ENCODE results near the gene TXN2.
A peak's percentile ranks its signal among the peaks of the same experiment; 100 is the strongest.
"Not testable (repeated sequence)": the region's sequence is repeated elsewhere in the genome, so short reads cannot be mapped to it uniquely, and the experiment has no call there.

Gene TXN2, protein sequence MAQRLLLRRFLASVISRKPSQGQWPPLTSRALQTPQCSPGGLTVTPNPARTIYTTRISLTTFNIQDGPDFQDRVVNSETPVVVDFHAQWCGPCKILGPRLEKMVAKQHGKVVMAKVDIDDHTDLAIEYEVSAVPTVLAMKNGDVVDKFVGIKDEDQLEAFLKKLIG

DNA sequence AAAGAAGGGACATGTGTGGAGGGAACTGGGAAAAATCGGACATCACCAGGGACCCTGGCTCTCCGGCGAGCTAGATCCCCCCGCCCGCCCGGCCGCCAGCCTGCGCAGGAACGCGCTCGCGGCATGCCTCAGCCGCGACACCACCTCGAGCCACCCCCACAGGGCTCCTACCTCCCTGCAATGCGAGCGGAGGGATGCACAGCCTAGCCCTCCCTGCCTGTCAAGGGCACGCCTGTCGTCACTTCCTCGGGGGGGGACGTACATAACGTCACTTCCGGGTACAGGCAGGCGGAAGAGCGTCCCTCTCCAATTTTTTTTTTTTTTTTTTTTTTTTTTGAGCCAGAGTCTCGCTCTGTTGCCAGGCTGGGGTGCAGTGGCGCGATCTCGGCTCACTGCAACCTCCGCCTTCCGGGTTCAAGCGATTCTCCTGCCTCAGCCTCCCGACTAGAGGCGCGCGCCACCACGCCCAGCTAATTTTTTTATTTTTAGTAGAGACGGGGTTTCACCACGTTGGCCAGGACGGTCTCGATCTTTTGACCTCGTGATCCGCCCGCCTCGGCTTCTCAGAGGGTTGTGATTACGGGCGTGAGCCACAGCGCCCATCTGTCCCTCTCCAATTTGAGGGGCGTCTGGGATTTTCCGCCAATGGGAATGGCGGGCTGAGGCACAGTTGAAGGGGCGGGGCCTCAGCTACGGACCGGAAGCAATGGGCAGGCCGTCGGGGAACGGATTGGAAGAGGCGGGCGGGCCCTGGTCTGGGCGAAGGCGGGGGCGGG is at the start of gene TXN2:
Gene TXN2 (minus strand): TSS at position 248 of the 776 bp plus-strand sequence. CDS start 803 bp downstream, outside the sequence.
- DNase-seq = peak; percentile 93

DNA sequence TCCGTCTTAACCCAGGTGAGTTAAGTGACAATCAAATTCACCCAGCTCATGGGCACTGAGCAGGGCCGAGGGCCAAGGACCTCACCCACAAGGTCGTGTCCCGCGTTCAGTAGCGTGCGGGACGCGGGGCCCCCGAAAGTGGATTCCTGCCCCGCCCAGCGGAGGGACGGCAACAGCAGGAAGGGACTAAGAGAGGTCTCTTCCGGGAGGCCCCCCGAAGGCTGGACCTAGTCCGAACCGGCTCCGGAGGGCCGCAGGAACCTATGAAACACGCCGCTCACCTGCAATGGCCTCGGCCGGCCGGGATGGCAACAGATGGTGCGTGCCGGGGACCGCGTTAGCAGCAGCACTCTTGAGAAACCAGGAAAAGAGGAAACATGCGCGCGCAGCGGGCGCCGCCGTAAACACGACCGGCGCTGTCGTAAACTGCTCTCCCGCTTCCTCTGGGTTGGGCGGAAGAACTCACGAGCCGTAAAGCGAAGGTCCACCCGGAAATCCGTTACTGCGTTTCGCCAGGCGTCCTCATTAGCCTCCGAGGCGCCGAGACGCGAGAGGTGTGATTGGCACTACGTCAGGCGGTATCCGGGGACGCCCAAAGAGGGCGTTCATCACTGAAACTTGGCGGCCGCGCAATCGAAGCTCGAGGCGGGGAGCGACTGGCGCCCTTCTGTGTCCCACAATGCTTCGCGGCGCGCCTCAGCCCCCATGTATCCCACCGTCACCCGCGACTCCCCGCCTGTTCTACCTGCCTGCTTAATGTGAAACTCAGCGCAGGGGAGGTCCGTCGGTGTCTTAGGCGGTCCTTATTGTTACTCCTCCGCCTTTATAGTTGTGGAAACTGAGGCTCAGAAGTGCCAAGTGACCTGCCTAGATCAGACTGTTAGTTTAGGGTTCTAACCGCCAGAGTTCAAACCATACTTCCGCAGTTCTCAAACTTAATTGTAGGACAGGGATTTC is 47.6 kb upstream of the TXN2 start, which contains the start of gene EIF3D:
Gene EIF3D (minus strand): TSS at position 372 of the 957 bp plus-strand sequence. CDS start 3,045 bp downstream, outside the sequence.
- peak; percentile 98 for DNase-seq

DNA sequence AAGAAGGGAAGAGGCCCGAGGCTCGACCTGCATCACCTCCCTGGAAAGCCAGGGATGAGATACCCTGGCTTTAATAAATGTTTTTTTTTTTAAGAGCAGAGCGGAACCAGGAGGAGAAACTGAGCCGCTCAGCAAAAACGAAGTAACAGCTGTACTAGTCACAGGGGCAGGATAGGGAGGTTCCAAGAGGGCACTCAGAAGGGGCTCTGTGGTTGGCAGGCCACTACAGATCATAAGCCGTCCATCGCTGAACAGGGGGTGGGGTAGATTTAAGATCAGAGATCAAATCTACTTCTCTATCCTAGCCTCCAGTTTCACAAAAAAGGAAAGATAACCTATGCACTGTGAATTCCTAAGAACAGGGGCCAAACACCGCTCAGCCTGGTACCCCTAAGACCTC is 46.9 kb upstream of the TXN2 start:
- no peak for DNase-seq

DNA sequence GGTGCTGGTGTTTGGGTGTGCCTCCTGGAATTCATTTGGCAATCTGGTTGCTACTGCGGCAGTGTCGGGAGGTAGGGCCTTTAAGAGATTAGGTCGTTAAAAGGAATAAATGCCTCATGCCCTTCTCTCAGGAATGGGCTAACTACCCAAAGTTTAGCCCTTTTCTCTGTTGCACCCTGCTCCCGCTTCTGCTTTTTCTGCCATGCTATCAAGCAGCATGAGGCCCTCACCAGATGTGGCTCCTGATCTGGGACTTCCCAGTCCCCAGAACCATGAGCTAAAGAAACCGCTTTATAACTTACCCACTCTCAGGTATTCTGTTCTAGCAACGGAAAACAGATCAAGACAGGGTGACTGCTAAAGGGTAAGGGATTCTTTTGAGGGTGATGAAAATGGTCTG is 41.2 kb upstream of the TXN2 start:
- DNase-seq = no peak

DNA sequence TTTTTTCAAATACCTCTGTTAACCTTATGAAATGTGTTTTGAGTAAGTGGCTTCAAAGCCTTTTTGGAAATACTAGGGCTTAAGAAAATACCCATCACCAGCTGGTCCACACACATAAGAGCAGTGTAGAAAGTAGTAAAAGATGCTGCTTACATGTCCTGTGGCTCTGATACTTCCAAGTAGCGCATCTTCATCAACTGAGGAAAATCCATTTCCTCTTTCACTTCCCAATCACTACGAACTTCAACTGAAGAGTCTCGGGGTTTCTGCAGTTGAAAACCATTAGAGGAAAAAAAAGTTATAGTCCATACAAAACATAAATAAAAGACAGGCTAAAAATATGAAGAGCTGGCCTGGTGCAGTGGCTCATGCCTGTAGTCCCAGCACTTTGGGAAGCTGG is 39.0 kb upstream of the TXN2 start:
- no peak for DNase-seq

DNA sequence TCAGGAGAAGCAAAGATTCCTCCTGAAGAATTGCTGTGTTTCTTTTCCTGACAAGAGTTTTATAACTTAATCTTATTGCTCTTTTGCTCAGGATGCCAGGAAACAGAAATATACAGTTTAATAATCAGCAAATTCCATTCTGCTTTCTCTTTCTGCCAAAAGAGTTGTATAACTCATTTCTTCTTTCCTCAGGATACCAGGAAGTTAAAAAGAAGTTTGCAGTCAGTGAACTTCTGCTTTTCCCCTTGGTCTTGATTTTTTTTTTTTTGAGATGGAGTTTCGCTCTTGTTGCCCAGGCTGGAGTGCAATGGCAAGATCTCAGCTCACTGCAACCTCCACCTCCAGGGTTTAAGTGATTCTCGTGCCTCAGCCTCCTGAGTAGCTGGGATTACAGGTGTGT is 38.5 kb upstream of the TXN2 start:
- not testable (repeated sequence) for DNase-seq

DNA sequence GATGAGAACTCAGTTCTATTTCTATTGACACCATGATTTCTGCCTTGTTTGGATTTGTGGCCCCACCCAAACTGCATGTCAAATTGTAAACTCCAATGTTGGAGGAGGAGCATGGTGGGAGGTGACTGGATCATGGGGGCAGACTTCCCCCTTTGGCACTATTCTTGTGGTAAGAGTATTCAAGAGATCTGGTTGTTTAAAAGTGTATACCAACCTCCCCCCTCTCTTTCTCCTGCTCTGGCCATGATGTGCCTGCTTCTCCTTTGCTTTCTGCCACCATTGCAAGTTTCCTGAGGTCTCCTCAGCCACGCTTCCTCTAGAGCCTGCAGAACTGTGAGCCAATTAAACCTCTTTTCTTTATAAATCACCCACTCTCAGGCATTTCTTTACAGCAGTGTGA is 33.3 kb upstream of the TXN2 start:
- DNase-seq = no peak

DNA sequence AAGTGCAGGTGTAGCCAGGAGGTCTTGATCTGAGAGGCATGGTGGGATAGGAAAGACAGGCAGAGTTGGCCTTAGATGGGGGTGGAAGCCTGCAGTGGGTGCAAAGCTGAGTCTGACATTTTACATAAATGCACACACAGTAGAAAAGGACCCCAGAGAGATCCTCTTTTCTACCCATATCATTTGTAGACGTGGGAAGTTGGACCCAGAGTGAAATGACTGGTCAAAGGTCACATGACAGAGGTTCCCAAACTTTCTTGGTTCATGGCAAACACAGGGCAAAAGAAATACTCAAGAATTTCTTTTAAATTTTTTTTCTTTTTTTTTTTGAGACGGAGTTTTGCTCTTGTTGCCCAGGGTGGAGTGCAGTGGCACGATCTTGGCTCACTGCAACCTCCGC is 31.6 kb upstream of the TXN2 start:
- no peak for DNase-seq

DNA sequence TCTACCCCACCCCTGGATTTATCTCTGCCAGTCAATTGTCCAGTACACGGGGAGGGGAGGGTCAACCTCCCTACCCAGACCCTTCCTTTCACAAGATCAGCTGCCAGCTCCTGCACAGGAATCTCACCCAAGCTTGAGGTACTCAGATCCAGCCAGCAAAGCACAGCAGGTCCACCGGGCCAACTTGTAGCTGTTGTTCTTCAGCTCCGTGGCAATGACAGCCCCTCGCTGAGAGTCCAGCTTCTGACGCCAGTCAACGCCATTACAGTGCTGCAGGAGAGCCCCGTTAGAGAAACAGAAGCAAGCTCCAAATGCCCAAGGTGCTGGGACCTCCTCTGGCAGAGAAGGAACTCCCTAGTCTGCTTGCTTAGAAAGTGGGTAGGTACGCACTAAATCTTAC is 30.9 kb upstream of the TXN2 start:
- DNase-seq = no peak

DNA sequence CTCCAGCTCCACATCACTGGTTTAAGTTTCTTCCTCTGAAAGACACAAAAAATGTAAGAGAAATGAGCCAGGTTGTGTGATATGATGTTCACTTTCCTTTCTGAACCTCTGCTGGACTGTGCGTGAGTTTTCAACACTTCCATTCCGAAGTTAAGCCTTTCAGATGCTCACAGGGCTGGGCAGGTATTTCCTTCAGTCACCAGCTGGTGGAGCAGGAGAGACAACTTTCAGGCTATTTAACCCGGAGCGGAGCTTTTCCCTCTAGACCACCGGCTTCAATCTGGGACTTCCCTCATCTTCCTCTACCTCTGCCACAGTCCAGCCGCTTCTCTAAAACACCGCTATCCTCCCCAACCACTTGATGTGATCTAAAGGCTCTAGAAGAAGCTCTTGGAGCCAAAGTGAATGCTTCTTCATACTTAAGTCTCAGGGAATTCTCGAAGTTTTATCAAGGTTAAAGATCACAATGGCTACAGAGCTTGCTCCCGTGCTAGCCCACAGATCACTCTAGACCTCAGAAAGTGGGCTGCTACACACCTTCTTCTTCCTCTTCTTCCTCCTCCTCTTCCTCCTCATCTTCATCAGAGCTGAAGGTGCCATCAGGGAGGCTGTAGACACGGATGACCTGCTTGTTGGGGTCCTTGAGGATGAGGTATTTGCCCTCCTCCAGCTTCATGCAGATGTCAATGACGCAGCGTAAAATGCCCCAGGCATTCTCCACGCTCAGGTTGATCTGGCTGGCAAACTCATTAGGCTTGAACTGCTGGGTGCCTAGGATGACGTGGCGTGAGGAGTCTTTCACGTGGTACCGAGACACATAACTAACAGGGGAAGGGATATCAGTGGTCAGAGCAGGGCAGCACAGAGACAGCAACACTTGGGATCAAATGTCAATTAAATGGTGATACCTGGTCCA is 29.8 kb upstream of the TXN2 start:
- peak; percentile 14 for DNase-seq

DNA sequence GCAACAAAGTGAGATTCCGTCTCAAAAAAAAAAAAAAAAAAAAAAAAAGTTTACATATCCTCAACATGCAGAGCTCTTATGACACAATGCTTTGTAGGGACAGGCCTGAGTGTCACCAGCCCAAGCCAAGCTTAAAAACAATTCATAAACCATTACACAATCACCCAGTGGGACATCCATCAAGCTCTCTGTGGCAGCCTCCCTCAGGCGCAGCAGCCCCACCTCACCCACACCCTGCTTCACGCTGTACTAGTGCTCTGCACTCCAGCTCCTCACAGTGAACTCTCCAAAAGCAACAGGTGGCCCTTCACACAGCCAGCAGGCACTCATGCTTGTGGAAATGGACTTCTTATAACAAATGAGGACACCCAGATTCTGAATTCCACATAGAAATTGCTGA is 28.9 kb upstream of the TXN2 start:
- DNase-seq = peak; percentile 69

DNA sequence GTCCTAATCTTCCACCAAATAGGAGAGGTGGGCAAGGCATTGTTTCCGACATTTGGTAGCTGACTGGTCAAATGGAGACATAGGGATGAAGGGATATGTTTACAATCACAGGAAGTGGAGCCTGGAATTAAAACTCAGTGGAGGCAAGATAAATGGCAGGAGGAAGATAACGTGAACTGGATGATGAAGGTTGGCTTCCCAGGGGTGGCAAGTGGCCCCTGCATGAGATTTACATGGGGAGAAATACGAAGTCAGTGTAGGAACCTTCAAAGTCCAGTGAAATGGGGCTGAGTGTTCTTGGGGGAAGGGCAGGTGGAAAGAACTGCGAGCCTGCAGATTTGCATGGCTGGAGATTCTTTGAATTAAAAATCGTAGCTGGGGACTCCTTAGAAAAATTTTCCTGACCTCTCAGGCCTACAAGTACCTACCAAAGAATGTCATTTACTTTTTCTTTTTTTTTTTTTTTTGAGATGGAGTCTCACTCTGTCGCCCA is 26.1 kb upstream of the TXN2 start:
- DNase-seq = no peak

DNA sequence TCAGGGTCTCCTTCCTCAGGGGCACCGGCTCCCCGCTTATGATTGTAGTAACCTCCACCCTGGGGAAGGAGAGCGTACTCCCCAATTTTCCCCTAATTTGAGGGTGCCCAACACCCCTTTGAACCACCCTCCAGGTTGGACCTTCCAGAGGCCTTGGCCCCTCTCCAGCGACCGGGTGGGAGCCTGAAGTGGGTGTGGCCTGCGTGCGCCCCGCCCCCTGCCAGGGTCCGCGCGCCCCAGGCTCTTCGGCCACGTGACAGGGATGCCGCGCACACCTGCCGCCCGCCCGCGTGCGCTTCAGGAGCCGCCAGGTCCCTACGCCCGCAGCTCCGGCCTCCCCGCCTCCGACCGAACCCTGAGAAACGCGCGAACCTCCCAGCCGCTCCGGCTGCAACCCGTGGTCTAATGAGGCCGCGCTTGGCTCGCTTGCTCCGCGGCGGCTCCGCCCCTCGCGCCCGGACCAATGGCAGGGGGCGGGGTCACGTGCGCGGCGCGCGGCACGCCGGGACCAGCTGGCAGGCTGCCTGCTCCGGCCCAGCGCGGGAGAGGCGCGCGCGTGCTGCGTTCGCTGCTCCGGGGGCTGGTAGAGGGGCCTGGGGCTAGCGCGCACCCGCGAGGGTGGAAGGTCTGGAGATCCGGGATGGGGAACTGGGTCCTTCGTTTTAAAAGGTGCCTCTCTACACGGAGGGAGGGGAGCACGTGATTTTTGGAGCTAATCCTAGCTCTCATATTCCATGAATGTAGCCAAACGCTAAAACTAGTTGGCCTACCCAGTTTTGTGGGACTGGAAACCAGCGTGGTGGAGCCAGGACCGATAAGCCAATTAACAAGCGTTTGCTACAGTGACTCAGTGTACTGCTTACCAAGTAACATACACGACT is 25.4 kb upstream of the TXN2 start, which contains the start of gene FOXRED2:
Gene FOXRED2 (minus strand): TSS at position 404 of the 881 bp plus-strand sequence. CDS start 618 bp downstream, outside the sequence.
- DNase-seq = peak; percentile 80

DNA sequence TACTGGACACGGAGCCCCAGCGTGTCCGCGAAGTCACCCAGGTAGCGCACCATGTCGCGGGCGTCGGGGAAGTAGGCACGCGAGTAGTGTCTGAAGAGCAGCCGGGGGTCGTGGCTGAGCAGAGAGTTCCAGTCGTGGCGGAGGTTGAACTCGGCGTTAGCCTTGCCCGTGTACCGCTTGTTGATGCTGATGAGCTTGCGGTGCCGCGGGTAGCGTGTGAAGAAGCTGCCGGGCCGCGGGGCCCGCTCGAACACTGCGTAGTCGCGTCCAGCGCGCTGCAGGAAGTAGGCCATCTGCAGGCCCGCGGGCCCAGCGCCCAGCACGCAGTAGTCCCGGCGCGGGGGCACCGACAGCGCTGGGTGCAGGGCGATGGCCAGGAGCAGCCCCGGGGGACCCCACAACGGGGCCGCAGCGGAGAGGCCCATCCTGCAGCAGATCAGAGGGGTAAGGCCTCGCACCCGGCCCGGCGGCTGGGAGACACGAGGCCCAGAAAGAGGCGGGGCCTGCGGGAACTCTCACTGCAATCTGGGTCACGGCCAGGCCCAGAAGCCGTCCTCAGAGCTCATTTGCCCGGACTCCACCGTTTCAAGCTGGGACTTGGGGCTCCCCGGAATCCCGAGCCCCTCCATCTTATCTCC is 24.7 kb upstream of the TXN2 start:
- DNase-seq = no peak

DNA sequence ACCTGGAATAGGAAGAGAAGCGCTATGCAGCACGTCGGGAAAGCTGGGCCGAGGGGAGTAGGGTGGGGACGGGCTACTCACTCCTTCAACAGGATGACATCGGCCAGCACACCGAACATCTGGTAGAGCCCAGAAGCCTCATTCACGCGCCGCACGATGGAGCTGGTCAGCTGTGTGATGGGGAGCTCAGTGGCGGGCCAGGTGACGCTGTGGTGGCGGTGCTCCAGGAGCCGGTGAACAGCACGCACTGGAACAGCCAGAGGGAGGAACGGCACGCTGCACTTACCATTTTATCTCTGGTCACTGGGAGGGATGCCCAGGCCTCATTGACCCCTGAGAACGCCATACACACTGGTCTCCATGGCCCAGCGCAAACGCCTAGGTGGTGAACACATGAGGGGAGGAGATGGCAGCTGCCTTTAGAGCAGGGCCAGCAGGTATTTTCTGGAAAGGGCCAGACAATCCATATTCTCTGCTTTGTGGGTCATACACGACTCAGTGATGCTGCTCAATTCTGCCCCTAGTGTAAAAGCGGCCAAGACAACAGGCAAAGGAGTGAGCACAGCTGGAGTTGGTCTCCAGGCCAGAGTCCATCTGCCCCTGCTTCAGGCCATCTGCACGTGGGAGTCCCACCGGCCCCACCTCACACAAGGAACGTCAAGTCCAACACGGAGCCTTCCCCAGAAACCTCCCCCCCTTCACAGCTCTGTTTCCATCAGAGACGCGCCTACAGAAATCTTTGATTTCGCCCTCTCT is 16.6 kb upstream of the TXN2 start:
- no peak for DNase-seq

DNA sequence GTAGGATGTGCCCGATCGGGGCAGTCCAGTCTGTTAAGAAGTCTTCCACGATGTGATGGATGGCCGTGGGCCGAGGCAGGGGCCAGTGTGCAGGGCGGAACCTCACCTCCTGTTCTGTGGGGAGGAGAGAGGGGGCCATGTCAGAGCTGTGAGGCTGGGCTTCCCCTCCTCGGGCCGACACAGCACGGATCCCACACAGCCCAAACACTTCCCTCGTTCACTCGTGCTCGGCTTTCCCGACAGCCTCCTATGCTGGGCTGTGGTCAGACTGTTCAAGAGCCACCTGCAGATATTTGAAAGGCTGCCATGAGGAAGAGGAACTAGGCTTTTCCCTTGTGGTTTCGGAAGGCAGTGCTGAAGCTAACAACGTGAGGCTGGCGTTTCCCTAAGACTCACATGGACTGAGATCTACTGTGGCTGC is 12.3 kb upstream of the TXN2 start:
- DNase-seq = no peak

DNA sequence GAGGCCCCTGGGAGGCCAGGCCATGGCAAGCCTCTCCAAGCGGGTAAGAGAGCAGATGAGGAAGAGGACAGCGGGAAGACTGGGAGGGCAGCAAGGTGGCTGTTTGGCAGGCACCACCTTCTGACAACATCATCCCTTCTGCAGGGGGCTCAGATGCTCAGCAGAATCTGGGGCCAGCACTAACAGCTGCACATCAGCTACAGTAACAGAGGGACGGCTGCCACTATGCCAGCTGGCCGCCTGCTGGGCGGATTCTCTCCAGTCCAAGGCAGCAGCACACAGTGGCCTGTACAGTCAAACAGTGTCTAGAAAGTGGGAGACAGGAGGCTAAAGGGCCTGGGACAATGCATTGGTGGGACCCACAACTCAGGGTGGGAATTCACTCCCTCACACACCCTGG is 10.7 kb upstream of the TXN2 start:
- DNase-seq = no peak

DNA sequence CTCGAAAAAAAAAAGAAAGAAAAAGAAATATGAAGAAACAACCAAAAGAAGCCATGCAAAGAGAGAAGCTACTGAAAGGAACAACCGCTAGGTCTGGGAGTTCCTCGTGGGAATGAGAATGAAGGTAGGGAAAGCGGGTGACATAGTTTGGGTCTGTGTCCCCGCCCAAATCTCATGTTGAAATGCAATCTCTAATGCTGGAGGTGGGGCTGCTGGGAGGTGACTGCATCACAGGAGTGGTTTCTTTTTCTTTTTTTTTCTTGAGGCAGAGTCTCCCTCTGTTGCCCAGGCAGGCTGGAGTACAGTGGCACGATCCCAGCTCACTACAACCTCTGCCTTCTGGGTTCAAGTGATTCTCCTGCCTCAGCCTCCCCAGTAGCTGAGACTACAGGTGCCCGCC is 9.7 kb upstream of the TXN2 start:
- no peak for DNase-seq

DNA sequence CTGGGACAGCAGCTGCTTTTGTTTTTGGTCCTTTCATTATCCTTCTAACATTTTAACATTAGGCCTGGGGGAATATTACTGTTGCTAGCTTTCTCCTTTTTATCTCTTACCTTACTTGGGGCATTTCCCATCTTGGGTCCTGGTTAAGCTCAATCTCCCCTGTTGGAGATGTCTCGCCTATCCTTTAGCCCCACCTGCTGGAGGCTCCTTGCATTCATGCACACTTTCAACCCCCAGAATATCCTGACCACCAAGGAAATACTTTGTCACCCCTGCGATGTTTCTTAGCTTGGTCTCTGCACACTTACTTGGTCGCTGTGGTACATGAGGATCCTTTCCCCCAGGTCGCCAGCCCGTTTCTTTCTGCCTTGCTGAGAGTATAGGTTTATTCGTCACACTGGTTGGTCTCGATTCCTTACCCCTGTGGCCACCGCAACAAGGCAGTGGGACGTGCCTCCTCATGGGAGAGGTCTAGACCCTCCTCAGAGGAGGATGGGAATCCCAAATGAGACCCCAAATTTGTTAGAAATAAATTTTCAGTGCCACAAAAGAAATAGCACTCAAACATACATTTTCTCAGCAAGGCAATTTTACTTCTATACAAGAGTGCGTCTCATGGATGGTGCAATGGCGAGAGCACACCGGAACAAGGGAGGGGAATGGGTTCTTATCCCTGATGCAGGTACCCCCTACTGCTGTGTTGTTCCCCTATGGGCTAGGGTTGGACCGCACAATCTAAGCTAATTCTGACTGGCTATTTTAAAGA is 5.4 kb upstream of the TXN2 start:
- no peak for DNase-seq

Measured in NCI-H345 (cell line).